ENCODE data around the gene METTL21A.
"Not testable (repeated sequence)": the region's sequence is repeated elsewhere in the genome, so short reads cannot be mapped to it uniquely, and the experiment has no call there.

The METTL21A gene

DNA sequence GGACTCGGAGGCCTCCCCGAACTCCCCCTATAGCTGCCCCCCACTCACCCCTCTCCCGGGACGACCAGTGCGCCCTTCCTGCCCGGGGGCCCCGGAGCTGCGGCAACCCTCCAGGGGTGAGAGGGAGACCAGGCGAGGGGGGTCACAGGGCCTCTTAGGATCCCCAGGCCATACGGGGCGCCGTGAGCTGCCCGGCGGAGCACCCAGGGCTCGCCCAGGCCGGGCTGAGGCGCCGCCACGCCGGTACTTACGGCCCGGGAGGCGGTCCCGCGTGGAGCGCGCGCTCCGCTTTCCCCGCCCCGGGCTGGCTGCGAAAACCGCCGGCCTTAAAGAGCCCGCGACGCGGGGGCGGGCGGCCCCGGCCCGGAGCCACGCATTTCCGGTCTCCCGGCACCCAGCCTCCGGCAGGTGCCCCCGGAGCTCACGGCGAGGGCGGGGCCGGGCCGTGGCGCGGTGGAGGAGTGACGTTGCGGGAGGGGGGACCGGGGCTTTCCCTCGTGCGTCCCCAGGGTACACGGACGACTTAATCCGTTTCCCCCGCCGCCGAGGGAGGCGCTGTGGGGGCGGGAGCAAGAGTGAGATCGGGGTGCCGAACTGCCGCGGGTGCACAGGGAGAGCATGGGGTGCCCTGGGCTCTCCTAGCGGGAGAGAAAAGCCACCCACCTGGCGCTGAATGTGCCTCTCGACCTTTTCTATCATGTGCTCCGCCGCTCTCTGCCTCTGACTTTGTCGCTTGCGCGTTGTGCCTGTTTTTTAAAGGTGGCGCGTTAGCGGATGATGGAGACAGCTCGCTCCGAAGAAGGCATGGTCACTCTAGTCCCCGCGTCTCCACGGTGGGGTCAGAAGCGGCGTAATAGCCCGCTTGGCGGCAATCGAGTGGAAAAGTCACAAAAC, at the start of gene METTL21A:
TSS of gene METTL21A (minus strand) at position 381 of the 894 bp plus-strand sequence. CDS start 1,019 bp downstream, outside the sequence.
- peak; percentile 90 for DNase-seq (ENCODE audit: low read depth)

DNA sequence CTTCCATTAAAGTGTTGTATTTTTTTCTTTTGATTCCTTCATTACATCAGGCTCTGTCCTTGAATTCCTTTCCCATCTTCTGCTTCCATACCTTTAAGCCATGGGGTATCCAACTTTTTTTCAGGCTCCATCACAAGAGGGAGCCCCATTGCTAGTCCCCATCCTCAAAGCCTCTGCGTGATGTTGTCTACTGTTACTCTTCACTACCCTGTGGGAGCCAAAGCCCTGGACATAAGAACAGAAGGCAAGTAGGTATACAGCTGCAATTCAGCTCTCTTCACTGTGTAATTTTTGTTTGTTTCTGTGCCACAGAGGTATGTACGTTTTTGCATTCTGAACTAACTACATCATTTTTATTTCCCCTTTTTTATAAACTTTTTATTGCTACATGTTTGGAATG, 49.6 kb upstream of the METTL21A start:
- no peak for DNase-seq (ENCODE audit: low read depth)

DNA sequence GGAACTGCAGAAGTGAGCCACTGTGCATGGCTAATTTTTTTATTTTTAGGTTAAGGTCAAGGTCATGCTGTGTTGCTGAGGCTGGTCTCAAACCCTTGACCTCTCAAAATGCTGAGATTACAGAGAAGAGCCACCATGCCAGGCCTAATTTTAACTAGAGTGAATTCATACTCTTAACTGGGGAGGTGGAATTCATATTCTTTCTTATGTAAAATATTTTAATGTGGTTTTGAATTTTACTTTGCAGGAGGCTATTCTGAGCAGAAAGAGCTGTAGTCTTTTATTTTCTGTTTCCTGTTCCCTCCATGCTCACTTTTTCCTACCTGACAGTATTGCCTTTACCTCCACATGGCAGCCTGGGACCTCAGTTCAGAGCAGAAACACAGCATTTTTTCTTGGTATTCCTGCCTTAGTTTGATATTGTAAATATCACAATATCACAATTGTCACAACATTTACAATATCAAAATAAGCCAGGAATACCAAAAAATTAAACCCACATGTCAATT, 49.1 kb upstream of the METTL21A start:
- DNase-seq (ENCODE audit: low read depth) = no peak

DNA sequence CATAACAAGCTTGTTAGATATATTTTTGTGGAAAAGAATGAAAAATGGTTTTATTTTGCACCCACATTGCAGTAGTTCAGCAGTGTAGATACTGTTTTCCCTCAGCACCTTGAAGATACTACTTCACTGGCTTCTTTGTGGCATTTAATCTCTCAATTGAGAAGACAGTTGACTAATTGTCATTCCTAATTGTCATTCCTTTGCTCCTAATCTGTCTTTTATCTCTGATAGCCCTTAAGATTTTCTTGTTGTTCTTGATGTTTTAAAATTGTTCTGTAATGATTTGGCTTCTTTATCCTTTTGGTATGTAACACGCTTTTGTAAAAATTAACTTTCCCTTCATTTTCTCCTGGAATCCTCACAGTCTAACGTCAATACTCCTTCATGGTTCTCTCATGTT, 48.2 kb upstream of the METTL21A start:
- no peak for DNase-seq (ENCODE audit: low read depth)

GRCh38 chr2:207670887-207671286, 45.7 kb upstream of the METTL21A start:
- no peak for DNase-seq (ENCODE audit: low read depth)

DNA sequence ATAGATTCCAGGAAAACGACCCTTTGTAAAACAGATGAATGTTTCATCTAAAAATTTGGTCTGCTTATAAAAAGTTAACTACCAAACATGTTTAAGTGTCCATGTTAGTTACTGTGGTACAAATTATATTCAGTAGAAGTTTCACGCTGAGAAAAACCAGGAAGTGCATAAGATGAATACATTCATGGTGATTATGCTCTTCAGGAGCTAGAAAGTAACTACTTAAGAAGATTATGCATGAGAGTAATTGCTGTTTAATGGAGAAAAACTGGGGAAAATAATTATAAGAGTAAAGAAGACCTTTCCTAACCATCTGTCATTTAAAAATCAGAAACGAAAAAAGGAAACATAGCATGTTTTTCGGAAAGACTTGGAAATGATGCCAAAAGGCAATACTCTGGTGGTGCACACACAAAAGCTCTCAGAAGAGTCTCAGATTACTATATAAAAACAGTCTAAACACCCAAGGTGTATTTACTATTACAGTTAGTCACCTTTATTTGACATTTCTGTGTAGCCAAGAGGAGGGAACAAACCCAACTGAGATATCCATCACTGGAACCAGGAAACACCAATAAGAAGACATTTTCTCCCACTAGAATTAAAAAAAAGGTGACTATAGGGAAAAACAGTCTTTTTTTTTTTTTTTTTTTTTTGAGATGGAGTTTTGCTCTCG, 38.8 kb upstream of the METTL21A start:
- DNase-seq (ENCODE audit: low read depth) = no peak

- DNase-seq (ENCODE audit: low read depth) = no peak
Measured at GRCh38 chr2:207662203-207662602, 37.0 kb upstream of the METTL21A start.

DNA sequence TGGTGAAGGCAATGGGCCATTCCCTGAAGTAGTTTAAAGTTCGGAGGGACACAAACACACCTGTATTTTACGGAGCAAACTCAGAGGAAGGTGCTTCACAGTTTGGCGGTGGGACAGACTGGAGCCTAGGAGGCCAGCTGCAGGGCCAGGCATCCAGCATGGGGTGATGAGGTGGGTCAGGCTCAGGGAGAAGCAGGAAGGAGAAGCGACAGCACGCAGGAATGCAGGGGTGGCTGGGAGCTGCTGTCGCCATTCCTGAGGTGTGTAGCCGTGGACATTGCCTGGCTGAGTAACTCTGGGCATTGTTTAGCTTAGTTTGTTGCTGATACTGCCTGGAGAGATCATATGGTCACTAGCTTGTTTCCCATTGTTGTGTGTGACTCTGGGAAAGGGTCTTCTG, 35.8 kb upstream of the METTL21A start:
- no peak for DNase-seq (ENCODE audit: low read depth)

DNA sequence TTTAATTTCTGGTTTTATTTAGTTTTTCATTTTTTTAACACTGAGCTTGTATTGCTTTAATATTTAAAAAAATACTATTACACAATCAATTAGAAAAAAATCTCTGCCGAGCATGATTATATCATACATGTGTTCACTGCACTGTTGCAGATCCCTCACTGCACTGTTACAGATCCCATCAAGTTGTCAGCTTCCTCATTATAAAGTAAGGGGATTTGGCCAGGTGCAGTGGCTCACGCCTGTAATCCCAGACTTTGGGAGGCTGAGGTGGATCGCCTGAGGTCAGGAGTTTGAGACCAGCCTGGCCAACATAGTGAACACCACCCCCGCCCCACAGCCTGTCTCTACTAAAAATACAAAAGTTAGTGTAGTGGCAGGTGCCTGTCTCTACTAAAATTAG, 33.0 kb upstream of the METTL21A start:
- no peak for DNase-seq (ENCODE audit: low read depth)

GRCh38 chr2:207655000-207655399, 29.8 kb upstream of the METTL21A start:
- no peak for DNase-seq (ENCODE audit: low read depth)

GRCh38 chr2:207646582-207646981, 21.4 kb upstream of the METTL21A start:
- not testable (repeated sequence) for DNase-seq (ENCODE audit: low read depth)

- no peak for DNase-seq (ENCODE audit: low read depth)
Measured at GRCh38 chr2:207643892-207644291, 18.7 kb upstream of the METTL21A start.

GRCh38 chr2:207640661-207641060, 15.5 kb upstream of the METTL21A start:
- no peak for DNase-seq (ENCODE audit: low read depth)

DNA sequence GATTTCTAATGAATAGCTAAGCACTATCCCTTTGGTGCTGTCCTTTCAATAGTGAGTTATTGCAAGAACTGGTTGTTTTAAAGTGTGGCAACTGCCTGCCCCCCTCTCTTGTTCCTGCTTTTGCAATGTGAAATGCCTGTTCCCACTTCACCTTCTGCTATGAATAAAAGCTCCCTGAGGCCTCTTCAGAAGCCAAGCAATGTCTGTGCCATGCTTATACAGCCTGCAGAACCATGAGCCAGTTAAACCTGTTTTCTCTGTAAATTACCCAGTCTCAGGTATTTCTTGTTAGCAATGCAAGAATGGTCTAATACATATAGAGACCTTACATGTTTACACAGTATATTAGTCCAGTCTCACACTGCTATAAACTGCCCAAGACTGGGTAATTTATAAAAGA, 15.0 kb upstream of the METTL21A start:
- DNase-seq (ENCODE audit: low read depth) = no peak

- DNase-seq (ENCODE audit: low read depth) = not testable (repeated sequence)
Measured at GRCh38 chr2:207639288-207639687, 14.1 kb upstream of the METTL21A start.

- DNase-seq (ENCODE audit: low read depth) = no peak
Measured at GRCh38 chr2:207635468-207636200, 10.4 kb upstream of the METTL21A start.

GRCh38 chr2:207633686-207634085, 8.5 kb upstream of the METTL21A start:
- DNase-seq (ENCODE audit: low read depth) = no peak

DNA sequence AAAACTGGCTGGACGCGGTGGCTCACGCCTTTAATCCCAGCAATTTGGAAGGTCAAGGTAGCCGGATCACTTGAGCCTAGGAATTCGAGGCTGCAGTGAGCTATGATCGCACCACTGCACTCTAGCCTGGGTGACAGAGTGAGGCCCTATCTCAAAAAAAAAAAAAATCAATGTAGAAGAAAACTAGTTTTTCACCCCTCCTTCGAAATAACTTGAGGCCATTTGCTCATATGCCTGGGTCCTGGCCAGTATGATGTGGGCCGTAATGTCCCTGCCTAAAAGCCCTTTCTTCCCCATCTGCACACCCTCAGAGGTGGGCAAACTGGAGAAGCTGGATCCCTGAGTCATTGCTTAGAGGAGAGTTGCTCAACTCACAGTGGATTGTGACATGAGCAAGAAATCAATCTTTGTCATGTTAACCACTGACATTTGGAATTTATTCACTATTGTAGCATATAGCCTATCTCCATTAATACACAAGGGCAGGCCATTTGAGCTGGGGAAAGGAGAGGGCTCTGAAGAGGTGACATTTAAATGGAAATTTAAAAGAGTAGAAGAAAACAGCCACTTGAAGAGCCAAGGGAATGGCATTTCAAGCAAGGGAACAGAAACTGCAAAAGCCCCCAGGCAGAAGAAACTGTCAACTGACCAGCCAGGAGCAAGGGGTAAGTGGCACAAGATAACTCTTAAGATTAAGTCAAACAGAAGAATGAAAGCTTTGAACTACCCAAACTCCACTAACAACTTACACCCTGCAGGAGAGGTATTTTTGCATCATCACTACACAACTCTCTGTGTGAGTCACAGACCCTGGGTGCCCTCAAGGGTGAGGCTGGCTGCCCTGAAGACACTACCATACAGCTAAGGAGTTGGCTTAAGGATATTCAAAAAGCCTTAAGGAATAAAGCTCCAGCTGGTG, 7.6 kb upstream of the METTL21A start:
- no peak for DNase-seq (ENCODE audit: low read depth)

DNA sequence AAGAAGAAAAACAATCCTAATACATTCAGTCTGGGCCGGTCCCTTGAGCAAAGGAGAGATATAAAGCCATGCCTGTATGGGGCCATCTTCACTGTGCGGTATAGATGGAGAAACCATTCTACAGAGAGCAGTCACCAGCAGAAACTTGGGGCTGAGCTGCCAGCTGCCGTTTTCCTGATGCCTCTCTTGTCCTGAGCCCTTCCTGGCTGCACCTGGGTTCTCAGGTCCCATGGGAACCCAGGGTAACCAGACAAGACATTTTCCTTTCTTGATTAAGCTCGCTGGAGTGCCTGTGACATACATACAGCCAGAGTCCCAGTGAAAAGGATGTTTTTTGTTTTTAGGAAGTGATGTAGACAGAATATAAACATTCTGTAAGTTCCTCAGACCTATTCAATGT, 5.3 kb upstream of the METTL21A start:
- no peak for DNase-seq (ENCODE audit: low read depth)

DNA sequence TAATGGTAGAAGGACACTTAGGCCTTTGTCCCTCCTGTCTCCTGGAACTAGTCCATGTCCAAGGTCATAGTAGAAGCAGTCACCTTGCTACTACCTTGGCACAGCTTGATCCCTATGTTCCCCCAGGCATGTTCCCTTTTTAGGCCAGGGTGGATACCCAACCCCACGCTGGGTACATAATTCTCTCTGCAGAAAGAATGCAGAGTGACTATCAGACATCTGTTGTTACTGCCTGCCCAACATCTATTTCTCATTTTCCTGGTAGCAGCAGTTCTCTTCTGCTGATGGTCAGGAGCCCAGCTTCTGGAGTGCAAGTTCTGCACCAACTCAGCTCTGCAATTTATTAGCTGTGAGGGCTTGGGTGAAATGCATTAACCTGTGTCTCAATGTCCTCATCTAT, 4.4 kb upstream of the METTL21A start:
- no peak for DNase-seq (ENCODE audit: low read depth)

Data from stimulated activated CD8-positive, alpha-beta memory T cell treated with anti-CD3 and anti-CD28 coated beads, Interleukin-12 subunit alpha, Interleukin-12 subunit beta, amount 100 ng/mL, for 1 hour (primary cell).